ENCODE measurements around the gene PKP3. TPM values are rescaled to one million over a fixed set of nuclear protein-coding genes. Genes with fewer than 3 reads are reported as not detected.

Gene PKP3
- total and polyA plus RNA-seq, 9 of the 15 experiments (the other 6 are each of a cell fraction or from before 2014, with no cell fraction given), result 0.11 to 110 (median 30.7) TPM

- intact Hi-C loops (cut with micrococcal nuclease) (no loop called here), in situ Hi-C loops (cut with MboI) (loop anchor here (5.0 kb wide), 1 partner anchor 51 kb away; no protein-coding TSS in a partner anchor)
- Histone ChIP-seq H3K79me2 (ENCODE audit: control insufficient read depth, insufficient read depth, low read length) (peaks cover 75% of the 10 kb centered on the region), H2AFZ (ENCODE audit: low read depth, low read length) (peak overlapping the region; percentile 12; the same call in 1 of the 2 replicates), H3K9me1 (ENCODE audit: control insufficient read depth, insufficient read depth, low read length) (no peaks in the 10 kb centered on the region), H3K4me3 (peak overlapping the region; percentile 99), H3K4me2 (ENCODE audit: insufficient read depth, low read length) (peak overlapping the region; percentile 82), H3K36me3 (ENCODE audit: control insufficient read depth, insufficient read depth, low read length) (peaks cover 47% of the 10 kb centered on the region; the same call in 2 of the 3 replicates), H3K27ac (ENCODE audit: extremely low read depth, low read depth, low read length) (peak overlapping the region; percentile 92), H3K27me3 (ENCODE audit: control insufficient read depth in 2 of 2, insufficient read depth in 2 of 2, low read length in 2 of 2) (no peaks in the 10 kb centered on the region), H3K9me3 (replicated peaks; ENCODE audit: control insufficient read depth, insufficient read depth, low read depth, low read length) (no peaks in the 10 kb centered on the region), H3K4me1 (replicated peaks in 1 of 2; ENCODE audit: control insufficient read depth in 2 of 2, insufficient read depth in 2 of 2, low read length in 2 of 2) (peaks cover 27 to 79% of the 10 kb centered on the region in 2 experiments; a peak in 4 of 5 replicates), H4K20me1 (replicated peaks; ENCODE audit: control insufficient read depth, insufficient read depth, low read length) (no peaks in the 10 kb centered on the region), H3K9ac (ENCODE audit: insufficient read depth in 1 of 2, low read depth in 2 of 2, low read length in 2 of 2) (peak overlapping the region; percentile 93 to 100)
- POLR2A ChIA-PET, result interaction anchor here (0.6 to 2.0 kb wide), 3 partner anchors 10 to 134 kb away, joined by 3 to 16 read pairs (median 3); no protein-coding TSS in a partner anchor
- CTCF ChIA-PET (ENCODE audit: low intra/inter-chr PET ratio), result interaction anchor here (0.6 kb wide), 1 partner anchor 274 kb away, joined by 3 read pairs; no protein-coding TSS in a partner anchor
- FAIRE-seq (peak; percentile 89), ATAC-seq (peak; percentile 29), DNase-seq (ENCODE audit: extremely low read depth in 1 of 4, low spot score in 3 of 4) (peak; percentile 45 to 83 (median 55))
- BruUV-seq (replicated peaks), result TSS peak; percentile 48
- WGBS (ENCODE audit: insufficient coverage, low coverage, missing lambda C conversion rate), result 2% methylated on average over 36 of the region's 46 CpGs
- no peak for TF ChIP-seq TAF9B (IDR thresholded peaks at IDR 0.05; ENCODE audit: partially characterized antibody)
- TF ChIP-seq, protein P1, sequence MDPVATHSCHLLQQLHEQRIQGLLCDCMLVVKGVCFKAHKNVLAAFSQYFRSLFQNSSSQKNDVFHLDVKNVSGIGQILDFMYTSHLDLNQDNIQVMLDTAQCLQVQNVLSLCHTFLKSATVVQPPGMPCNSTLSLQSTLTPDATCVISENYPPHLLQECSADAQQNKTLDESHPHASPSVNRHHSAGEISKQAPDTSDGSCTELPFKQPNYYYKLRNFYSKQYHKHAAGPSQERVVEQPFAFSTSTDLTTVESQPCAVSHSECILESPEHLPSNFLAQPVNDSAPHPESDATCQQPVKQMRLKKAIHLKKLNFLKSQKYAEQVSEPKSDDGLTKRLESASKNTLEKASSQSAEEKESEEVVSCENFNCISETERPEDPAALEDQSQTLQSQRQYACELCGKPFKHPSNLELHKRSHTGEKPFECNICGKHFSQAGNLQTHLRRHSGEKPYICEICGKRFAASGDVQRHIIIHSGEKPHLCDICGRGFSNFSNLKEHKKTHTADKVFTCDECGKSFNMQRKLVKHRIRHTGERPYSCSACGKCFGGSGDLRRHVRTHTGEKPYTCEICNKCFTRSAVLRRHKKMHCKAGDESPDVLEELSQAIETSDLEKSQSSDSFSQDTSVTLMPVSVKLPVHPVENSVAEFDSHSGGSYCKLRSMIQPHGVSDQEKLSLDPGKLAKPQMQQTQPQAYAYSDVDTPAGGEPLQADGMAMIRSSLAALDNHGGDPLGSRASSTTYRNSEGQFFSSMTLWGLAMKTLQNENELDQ (CRISPR knock-in tag; IDR thresholded peaks at IDR 0.05; ENCODE audit: borderline replicate concordance), result no peak
- TF ChIP-seq, protein P2, sequence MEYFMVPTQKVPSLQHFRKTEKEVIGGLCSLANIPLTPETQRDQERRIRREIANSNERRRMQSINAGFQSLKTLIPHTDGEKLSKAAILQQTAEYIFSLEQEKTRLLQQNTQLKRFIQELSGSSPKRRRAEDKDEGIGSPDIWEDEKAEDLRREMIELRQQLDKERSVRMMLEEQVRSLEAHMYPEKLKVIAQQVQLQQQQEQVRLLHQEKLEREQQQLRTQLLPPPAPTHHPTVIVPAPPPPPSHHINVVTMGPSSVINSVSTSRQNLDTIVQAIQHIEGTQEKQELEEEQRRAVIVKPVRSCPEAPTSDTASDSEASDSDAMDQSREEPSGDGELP (CRISPR knock-in tag; IDR thresholded peaks at IDR 0.05; ENCODE audit: borderline replicate concordance), result peak; percentile 79; the same call in 1 of the 2 replicates
- TF ChIP-seq GATA2 (CRISPR knock-in tag; IDR thresholded peaks at IDR 0.05), result peak; percentile 82
- peak in 1 of 2 experiments; percentile 40; a peak in 1 of 4 replicates for TF ChIP-seq MAZ (CRISPR knock-in tag; conservative IDR thresholded peaks at IDR 0.05 in 1 of 2, IDR thresholded peaks at IDR 0.05 in 1 of 2)
- peak in 1 of 2 experiments; percentile 24; a peak in 1 of 4 replicates for TF ChIP-seq SIN3A (IDR thresholded peaks at IDR 0.05; ENCODE audit: borderline replicate concordance in 2 of 2, control insufficient read depth in 1 of 2, low read depth in 2 of 2, low read length in 2 of 2)
- TF ChIP-seq CTCFL (IDR thresholded peaks at IDR 0.05; ENCODE audit: borderline replicate concordance, insufficient read depth, low read depth, low read length, poor library complexity, severe bottlenecking), result peak; percentile 2
- TF ChIP-seq, protein P3, sequence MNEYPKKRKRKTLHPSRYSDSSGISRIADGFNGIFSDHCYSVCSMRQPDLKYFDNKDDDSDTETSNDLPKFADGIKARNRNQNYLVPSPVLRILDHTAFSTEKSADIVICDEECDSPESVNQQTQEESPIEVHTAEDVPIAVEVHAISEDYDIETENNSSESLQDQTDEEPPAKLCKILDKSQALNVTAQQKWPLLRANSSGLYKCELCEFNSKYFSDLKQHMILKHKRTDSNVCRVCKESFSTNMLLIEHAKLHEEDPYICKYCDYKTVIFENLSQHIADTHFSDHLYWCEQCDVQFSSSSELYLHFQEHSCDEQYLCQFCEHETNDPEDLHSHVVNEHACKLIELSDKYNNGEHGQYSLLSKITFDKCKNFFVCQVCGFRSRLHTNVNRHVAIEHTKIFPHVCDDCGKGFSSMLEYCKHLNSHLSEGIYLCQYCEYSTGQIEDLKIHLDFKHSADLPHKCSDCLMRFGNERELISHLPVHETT (CRISPR knock-in tag; conservative IDR thresholded peaks at IDR 0.05 in 1 of 2, IDR thresholded peaks at IDR 0.05 in 1 of 2), result peak in 1 of 2 experiments; percentile 24; a peak in 1 of 4 replicates
- no peak for TF ChIP-seq PRMT5 (CRISPR knock-in tag; IDR thresholded peaks at IDR 0.05)
- peak; percentile 79 for TF ChIP-seq EP400 (IDR thresholded peaks at IDR 0.05)
These were observed 56.9 kb downstream of the PKP3 start for GRCh38 chr11:450809-451451.

Data from K562 (cell line).